SH-SY5Y (cell line): ENCODE measurements around the gene B3GAT3.

Source experiments
- GATA2 ChIP-seq: IDR thresholded peaks from 2 replicates; pipeline ENCODE4 v1.6.1; 2011; ENCODE audit warnings: mild to moderate bottlenecking, low read depth, low read length
- GATA3 ChIP-seq: IDR thresholded peaks from 2 replicates; pipeline ENCODE4 v1.6.1; 2011; ENCODE audit warnings: low read depth, mild to moderate bottlenecking, low read length, moderate library complexity

DNA sequence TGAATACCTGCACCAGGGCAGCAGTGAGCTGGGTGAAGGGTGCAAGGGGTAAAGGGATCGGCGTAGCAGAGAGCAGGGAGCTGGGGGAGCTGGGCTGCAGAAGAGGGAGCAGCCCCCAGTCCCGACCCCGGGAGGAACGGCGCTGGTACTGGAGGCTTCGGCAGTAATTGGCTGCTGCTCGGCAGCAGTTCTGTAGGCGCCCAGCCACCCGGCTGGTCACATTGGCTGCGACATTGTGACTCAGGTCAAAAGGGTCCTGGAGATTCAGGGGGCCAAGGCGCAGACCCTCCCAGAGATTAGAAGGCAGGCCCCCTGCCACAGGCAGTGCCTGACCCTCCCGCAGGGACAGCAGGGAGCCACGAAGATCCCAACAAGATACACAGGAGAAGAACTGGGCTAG is 45.9 kb downstream of the B3GAT3 start:
- TF ChIP-seq GATA3 (no peak), GATA2 (no peak)
